Measurements from ENCODE around the gene ALOX15B.

The ALOX15B gene

GRCh38 chr17:8041979-8042378, 3.1 kb downstream of the ALOX15B start:
- no peak overlapping the region for H3K27ac Mint-ChIP-seq
- peaks cover 0 to 4% of the 10 kb centered on the region in 2 donors for H3K36me3 Mint-ChIP-seq
- no peaks in the 10 kb centered on the region for H3K9me3 Mint-ChIP-seq
- DNase-seq (no peak), ATAC-seq (replicated peaks) (peak in 1 of 2 donors; percentile 38)
- H3K4me1 Mint-ChIP-seq: peaks cover 7 to 19% of the 10 kb centered on the region in 2 donors
- no peak overlapping the region for H3K4me3 Mint-ChIP-seq
- H3K27me3 Mint-ChIP-seq: peaks cover 37 to 70% of the 10 kb centered on the region in 2 donors

- no peak for DNase-seq
- Mint-ChIP-seq H3K4me3 (no peak overlapping the region), H3K27ac (no peak overlapping the region), H3K27me3 (peaks cover 20 to 46% of the 10 kb centered on the region in 2 donors), H3K36me3 (no peaks in the 10 kb centered on the region), H3K4me1 (no peaks in the 10 kb centered on the region), H3K9me3 (no peaks in the 10 kb centered on the region)
- ATAC-seq (replicated peaks): no peak
Observed at GRCh38 chr17:8044819-8045810, 6.3 kb downstream of the ALOX15B start.

GRCh38 chr17:8046306-8046928, 7.6 kb downstream of the ALOX15B start:
- H3K27ac Mint-ChIP-seq: no peak overlapping the region
- H3K36me3 Mint-ChIP-seq: no peaks in the 10 kb centered on the region
- no peak overlapping the region for H3K4me3 Mint-ChIP-seq
- no peak for ATAC-seq (replicated peaks)
- no peak for DNase-seq
- H3K9me3 Mint-ChIP-seq: no peaks in the 10 kb centered on the region
- H3K27me3 Mint-ChIP-seq: peaks cover 7 to 33% of the 10 kb centered on the region in 2 donors
- H3K4me1 Mint-ChIP-seq: no peaks in the 10 kb centered on the region

- Mint-ChIP-seq H3K9me3 (no peaks in the 10 kb centered on the region), H3K27ac (no peak overlapping the region), H3K4me1 (no peaks in the 10 kb centered on the region), H3K36me3 (no peaks in the 10 kb centered on the region), H3K4me3 (no peak overlapping the region), H3K27me3 (peaks cover 6 to 31% of the 10 kb centered on the region in 2 donors)
- ATAC-seq (replicated peaks) (no peak), DNase-seq (no peak)
Observed at GRCh38 chr17:8046929-8047768, 8.3 kb downstream of the ALOX15B start.

- Mint-ChIP-seq H3K27me3 (peaks cover 6 to 31% of the 10 kb centered on the region in 2 donors), H3K4me3 (no peak overlapping the region), H3K36me3 (no peaks in the 10 kb centered on the region), H3K9me3 (no peaks in the 10 kb centered on the region), H3K4me1 (no peaks in the 10 kb centered on the region), H3K27ac (no peak overlapping the region)
- DNase-seq: no peak
- no peak for ATAC-seq (replicated peaks)
Observed at GRCh38 chr17:8047769-8048110, 8.9 kb downstream of the ALOX15B start.

- Mint-ChIP-seq H3K9me3 (no peaks in the 10 kb centered on the region), H3K36me3 (no peaks in the 10 kb centered on the region), H3K27me3 (peaks cover 6 to 28% of the 10 kb centered on the region in 2 donors), H3K4me3 (no peak overlapping the region), H3K4me1 (no peaks in the 10 kb centered on the region), H3K27ac (no peak overlapping the region)
- ATAC-seq (replicated peaks) (no peak), DNase-seq (no peak)
Observed at GRCh38 chr17:8048236-8048635, 9.4 kb downstream of the ALOX15B start.

GRCh38 chr17:8048736-8049135, 9.9 kb downstream of the ALOX15B start:
- H3K27me3 Mint-ChIP-seq: peaks cover 6 to 23% of the 10 kb centered on the region in 2 donors
- ATAC-seq (replicated peaks) (no peak), DNase-seq (no peak)
- H3K36me3 Mint-ChIP-seq: no peaks in the 10 kb centered on the region
- no peak overlapping the region for H3K27ac Mint-ChIP-seq
- no peaks in the 10 kb centered on the region for H3K4me1 Mint-ChIP-seq
- H3K9me3 Mint-ChIP-seq: no peaks in the 10 kb centered on the region
- H3K4me3 Mint-ChIP-seq: no peak overlapping the region

GRCh38 chr17:8051831-8052230, 13.0 kb downstream of the ALOX15B start:
- no peak overlapping the region for H3K4me3 Mint-ChIP-seq
- DNase-seq (no peak), ATAC-seq (replicated peaks) (no peak)
- peaks cover 2% of the 10 kb centered on the region in 2 donors for H3K27me3 Mint-ChIP-seq
- peaks cover 11 to 20% of the 10 kb centered on the region in 2 donors for H3K4me1 Mint-ChIP-seq
- no peak overlapping the region for H3K27ac Mint-ChIP-seq
- no peaks in the 10 kb centered on the region for H3K9me3 Mint-ChIP-seq
- H3K36me3 Mint-ChIP-seq: no peaks in the 10 kb centered on the region

- Mint-ChIP-seq H3K4me1 (peaks cover 15 to 27% of the 10 kb centered on the region in 2 donors), H3K27me3 (no peaks in the 10 kb centered on the region), H3K9me3 (no peaks in the 10 kb centered on the region), H3K4me3 (no peak overlapping the region), H3K36me3 (no peaks in the 10 kb centered on the region), H3K27ac (no peak overlapping the region)
- no peak for ATAC-seq (replicated peaks)
- DNase-seq: no peak
Observed at GRCh38 chr17:8052256-8053252, 13.7 kb downstream of the ALOX15B start.

GRCh38 chr17:8053600-8053999, 14.7 kb downstream of the ALOX15B start:
- Mint-ChIP-seq H3K36me3 (no peaks in the 10 kb centered on the region), H3K4me3 (no peak overlapping the region), H3K4me1 (peaks cover 15 to 28% of the 10 kb centered on the region in 2 donors), H3K27ac (no peak overlapping the region), H3K9me3 (no peaks in the 10 kb centered on the region), H3K27me3 (no peaks in the 10 kb centered on the region)
- no peak for DNase-seq
- ATAC-seq (replicated peaks): no peak

- Mint-ChIP-seq H3K27me3 (peaks cover 6 to 7% of the 10 kb centered on the region in 2 donors), H3K9me3 (no peaks in the 10 kb centered on the region), H3K36me3 (no peaks in the 10 kb centered on the region), H3K27ac (peak overlapping the region; percentile 25), H3K4me1 (peaks cover 15 to 28% of the 10 kb centered on the region in 2 donors), H3K4me3 (peak overlapping the region in 1 of 2 donors; percentile 3)
- no peak for DNase-seq
- no peak for ATAC-seq (replicated peaks)
Observed at GRCh38 chr17:8055851-8056231, 17.0 kb downstream of the ALOX15B start.

- Mint-ChIP-seq H3K9me3 (no peaks in the 10 kb centered on the region), H3K27ac (no peak overlapping the region), H3K36me3 (no peaks in the 10 kb centered on the region), H3K27me3 (peaks cover 6 to 12% of the 10 kb centered on the region in 2 donors), H3K4me3 (no peak overlapping the region), H3K4me1 (peaks cover 15 to 28% of the 10 kb centered on the region in 2 donors)
- peak; percentile 88 to 90 for ATAC-seq (replicated peaks)
- DNase-seq: peak; percentile 52
Observed at GRCh38 chr17:8056232-8056975, 17.5 kb downstream of the ALOX15B start.
